HG03159 (cell line): ENCODE measurements around the gene STOM.

Experiments
- ATAC-seq: cut with Tn5 transposase; IDR thresholded peaks from one replicate; pipeline ENCODE4 v1.9.1; 2021; ENCODE audit warnings: mild to moderate bottlenecking, moderate library complexity; ENCODE audit not compliant: unreplicated experiment

The STOM gene

GRCh38 chr9:121323449-121324151, 46.5 kb downstream of the STOM start:
- ATAC-seq = no peak

GRCh38 chr9:121322737-121323448, 47.2 kb downstream of the STOM start:
- no peak for ATAC-seq

GRCh38 chr9:121322037-121322736, 47.9 kb downstream of the STOM start:
- no peak for ATAC-seq

- ATAC-seq = no peak
These were observed 49.0 kb downstream of the STOM start for GRCh38 chr9:121321016-121321503.

- ATAC-seq = no peak
These were observed 50.7 kb downstream of the STOM start for GRCh38 chr9:121319383-121319780.

- ATAC-seq = no peak
These were observed 51.2 kb downstream of the STOM start for GRCh38 chr9:121318631-121319382.

GRCh38 chr9:121317737-121318630, 52.1 kb downstream of the STOM start:
- ATAC-seq = no peak

GRCh38 chr9:121316852-121317373, 53.1 kb downstream of the STOM start:
- no peak for ATAC-seq

- no peak for ATAC-seq
These were observed 53.7 kb downstream of the STOM start for GRCh38 chr9:121316378-121316777.

- no peak for ATAC-seq
These were observed 56.4 kb downstream of the STOM start for GRCh38 chr9:121313458-121314152.

- no peak for ATAC-seq
These were observed 57.9 kb downstream of the STOM start for GRCh38 chr9:121312169-121312568.

GRCh38 chr9:121310571-121310970, 59.5 kb downstream of the STOM start:
- ATAC-seq = no peak

- no peak for ATAC-seq
These were observed 60.1 kb downstream of the STOM start for GRCh38 chr9:121309833-121310425.

- no peak for ATAC-seq
These were observed 60.9 kb downstream of the STOM start for GRCh38 chr9:121309171-121309570.

- ATAC-seq = no peak
These were observed 61.3 kb downstream of the STOM start for GRCh38 chr9:121308765-121309164.

- no peak for ATAC-seq
These were observed 62.1 kb downstream of the STOM start for GRCh38 chr9:121307976-121308375.

GRCh38 chr9:121305269-121305994, 64.6 kb downstream of the STOM start:
- ATAC-seq = no peak

- ATAC-seq = no peak
These were observed 65.3 kb downstream of the STOM start for GRCh38 chr9:121304707-121305106.
